Heart right ventricle (tissue), 16 donors: ENCODE measurements around the gene SUGCT. TPM values are rescaled to one million over a fixed set of nuclear protein-coding genes. Genes with fewer than 3 reads are reported as not detected.
A peak's percentile ranks its signal among the peaks of the same experiment; 100 is the strongest.

Source experiments
- ATAC-seq, 8 donors: fragments of 200-7000 bp; cut with Tn5 transposase; one replicate each; pipeline ENCODE4 v1.9.1; 2020; ENCODE audit warnings: mild to moderate bottlenecking in 8 of 8, moderate library complexity in 8 of 8, moderate number of reproducible peaks in 1 of 8
- DNase-seq, 2 donors: peaks; one replicate each; pipeline ENCODE4 v3.0.0-alpha.2; 2020
- H3K27ac ChIP-seq, 10 donors: fragments of 200-600 bp; sonication (generic) in 2 of 10; one replicate each; pipeline versions ENCODE4 v1.5.0 to v1.8.0; 2020 to 2022; ENCODE audit warnings: mild to moderate bottlenecking in 3 of 10
- H3K27me3 ChIP-seq, 7 donors: fragments of 200-600 bp; one replicate each; pipeline ENCODE4 v1.8.0; 2021 to 2022; ENCODE audit warnings: mild to moderate bottlenecking in 2 of 7
- H3K36me3 ChIP-seq, 9 donors: fragments of 200-600 bp; sonication (generic) in 1 of 9; one replicate each; pipeline versions ENCODE4 v1.5.0 to v1.8.0; 2020 to 2022; ENCODE audit warnings: mild to moderate bottlenecking in 2 of 9
- H3K4me1 ChIP-seq, 9 donors: fragments of 200-600 bp; sonication (generic) in 1 of 9; one replicate each; pipeline versions ENCODE4 v1.5.0 to v1.8.0; 2020 to 2022; ENCODE audit warnings: mild to moderate bottlenecking in 4 of 9
- H3K4me3 ChIP-seq, 10 donors: fragments of 200-600 bp; sonication (generic) in 2 of 10; one replicate each; pipeline versions ENCODE4 v1.5.0 to v1.8.0; 2020 to 2022; ENCODE audit warnings: mild to moderate bottlenecking in 7 of 10, moderate library complexity in 2 of 10
- H3K9me3 ChIP-seq, 11 donors: fragments of 200-600 bp in 10 of 11; sonication (generic) in 2 of 11; one replicate each; pipeline versions ENCODE4 v1.5.0 to v1.8.0; 2013 to 2022; ENCODE audit warnings: mild to moderate bottlenecking in 2 of 11, control low read depth in 1 of 11, moderate library complexity in 1 of 11
- WGBS, 2 donors: extraction: QIAGEN DNeasy Blood & Tissue Kit; methylation state at CpG; one replicate each; pipeline ENCODE4 v1.1.7; 2013; ENCODE audit warnings: inconsistent platforms in 1 of 2; 5-methylcytosine and 5-hydroxymethylcytosine counted together
- intact Hi-C, 10 donors: fragments of 100-400 bp; cut with DNase I; formaldehyde crosslinking; loops; one replicate each; pipeline versions ENCODE4 v1.11.1 to v1.14.2; 2022
- polyA plus RNA-seq, 2 donors: library from polyadenylated mRNA; stranded (reverse); fragments of 200-250 nt; gene quantifications; one replicate each; pipeline ENCODE4 v1.2.3, GENCODE V29; 2013
- total RNA-seq, 10 donors: library from RNA; stranded (reverse); fragmentation: NEBNext Ultra II Directional in 3 of 10; extraction: Animal tissue kit (Norgen Biotek cat#: 25700) in 3 of 10; gene quantifications; one replicate each; pipeline versions ENCODE4 v1.2.1 to v1.2.4, GENCODE V29; 2021 to 2023
- TF ChIP-seq, protein P1 (sequence below), 9 donors: fragments of 200-600 bp; sonication (generic) in 2 of 9; IDR thresholded peaks; one replicate each; pipeline versions ENCODE4 v1.5.0 to v1.8.0; 2021 to 2022; ENCODE audit warnings: antibody characterized with exemption in 9 of 9, mild to moderate bottlenecking in 5 of 9, moderate library complexity in 1 of 9
- donor health status: Arrhythmogenic right ventricular cardiomyopathy.
- donor health status: ischemic (EF 13 %, LVEDD 7.1; RV severe dilation, severe dysfunction).
- donor health status: healthy with polysubstance abuse.
- donor health status: DM: no; HTN: yes; CAD: no.
- donor health status: DM: no; HTN: no; CAD: no.
- donor health status: ischemic (EF 25% LVEDD 6.9; RV normal size, moderate dysfunction).
- donor health status: ischemic (EF 25% LVEDD 5.7; RV mildly dilated, moderate dysfunction).
- donor health status: healthy.
- donor health status: DM: yes; HTN: yes; CAD: no.
- donor health status: Ischemic cardiomyopathy.
- donor health status: ischemic (EF 35%, LVEDD 5.7; RV mildly dilated, moderate dysfunction).
- donor health status: nonischemic (EF 11% LVEDD 7.7; RV severe dilation, severe dysfunction).
- donor health status: DM: yes; HTN: yes; CAD: no.
- donor health status: PGD.
- donor health status: ischemic (EF 29% LVEDD 5.4; RV normal size, mild dysfunction).
- donor health status: nonischemic (EF 23%, LVEDD 6.1; RV moderate dilation, normal function).

Gene SUGCT
- total and polyA plus RNA-seq, 12 donors = 1.2 to 8.1 (median 6.1) TPM

DNA sequence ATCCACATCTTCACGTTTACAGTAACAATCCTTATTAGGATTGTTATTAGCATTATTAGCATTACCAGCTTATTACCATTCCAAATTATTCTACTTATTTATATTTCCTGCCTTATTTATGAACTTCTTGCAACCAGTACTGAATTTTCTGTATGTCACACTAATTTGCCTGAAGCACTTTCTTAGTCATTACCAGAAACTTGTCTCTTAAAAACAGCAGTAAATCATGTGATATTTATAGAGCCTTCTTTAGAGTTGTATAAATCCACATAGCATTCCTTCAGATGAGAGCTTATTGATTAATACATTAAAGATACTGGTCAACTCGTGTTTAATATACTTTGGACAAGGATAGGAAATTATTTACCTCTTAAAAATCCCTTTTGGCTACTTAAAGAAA is 618.6 kb downstream of the SUGCT start:
- TF ChIP-seq, protein P1, sequence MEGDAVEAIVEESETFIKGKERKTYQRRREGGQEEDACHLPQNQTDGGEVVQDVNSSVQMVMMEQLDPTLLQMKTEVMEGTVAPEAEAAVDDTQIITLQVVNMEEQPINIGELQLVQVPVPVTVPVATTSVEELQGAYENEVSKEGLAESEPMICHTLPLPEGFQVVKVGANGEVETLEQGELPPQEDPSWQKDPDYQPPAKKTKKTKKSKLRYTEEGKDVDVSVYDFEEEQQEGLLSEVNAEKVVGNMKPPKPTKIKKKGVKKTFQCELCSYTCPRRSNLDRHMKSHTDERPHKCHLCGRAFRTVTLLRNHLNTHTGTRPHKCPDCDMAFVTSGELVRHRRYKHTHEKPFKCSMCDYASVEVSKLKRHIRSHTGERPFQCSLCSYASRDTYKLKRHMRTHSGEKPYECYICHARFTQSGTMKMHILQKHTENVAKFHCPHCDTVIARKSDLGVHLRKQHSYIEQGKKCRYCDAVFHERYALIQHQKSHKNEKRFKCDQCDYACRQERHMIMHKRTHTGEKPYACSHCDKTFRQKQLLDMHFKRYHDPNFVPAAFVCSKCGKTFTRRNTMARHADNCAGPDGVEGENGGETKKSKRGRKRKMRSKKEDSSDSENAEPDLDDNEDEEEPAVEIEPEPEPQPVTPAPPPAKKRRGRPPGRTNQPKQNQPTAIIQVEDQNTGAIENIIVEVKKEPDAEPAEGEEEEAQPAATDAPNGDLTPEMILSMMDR (IDR thresholded peaks at IDR 0.05) = no peak
- WGBS, 2 donors = 84 to 85% methylated on average over 2 of the region's 2 CpGs

GRCh38 chr7:40755438-40755837 is 620.6 kb downstream of the SUGCT start:
- H3K27ac ChIP-seq = no peak overlapping the region
- no peaks in the 10 kb centered on the region for H3K36me3 ChIP-seq
- H3K4me3 ChIP-seq = no peak overlapping the region
- WGBS, 2 donors = 59 to 72% methylated on average over 2 of the region's 2 CpGs
- DNase-seq (no peak), ATAC-seq (peak in 3 of 8 donors; percentile 44 to 77 (median 57))
- intact Hi-C loops = no loop called here
- TF ChIP-seq, protein P1 (IDR thresholded peaks at IDR 0.05) = no peak
- peaks cover 0 to 3% (median 0%) of the 10 kb centered on the region in 9 donors for H3K4me1 ChIP-seq
- no peaks in the 10 kb centered on the region for H3K27me3 ChIP-seq
- H3K9me3 ChIP-seq = no peaks in the 10 kb centered on the region

More for the DNA sequence above, 618.6 kb downstream of the SUGCT start:
- Histone ChIP-seq H3K36me3 (no peaks in the 10 kb centered on the region), H3K4me3 (no peak overlapping the region), H3K27ac (no peak overlapping the region), H3K4me1 (peaks cover 0 to 3% (median 0%) of the 10 kb centered on the region in 9 donors), H3K27me3 (no peaks in the 10 kb centered on the region), H3K9me3 (no peaks in the 10 kb centered on the region)
- intact Hi-C loops = no loop called here
- DNase-seq (no peak), ATAC-seq (no peak)

DNA sequence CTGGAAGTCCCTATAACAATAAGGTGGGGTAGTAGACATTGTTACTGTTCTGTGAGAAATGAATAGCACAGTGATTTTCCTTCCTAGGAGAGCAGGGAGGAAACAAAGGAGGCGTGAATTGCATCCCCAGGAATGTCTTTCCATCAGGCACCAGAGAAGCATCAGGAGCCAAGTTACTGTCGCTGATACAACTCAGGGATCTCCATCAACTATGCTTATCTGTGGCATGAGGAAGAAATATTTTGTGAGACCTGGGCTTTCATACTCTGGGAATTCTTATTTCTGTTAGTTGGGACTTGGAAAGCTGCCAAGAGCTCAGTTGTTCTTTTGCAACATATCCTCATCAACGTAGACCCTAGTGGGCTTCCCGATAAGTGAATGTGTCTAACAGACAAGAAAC is 622.3 kb downstream of the SUGCT start:
- intact Hi-C loops = no loop called here
- DNase-seq (no peak), ATAC-seq (no peak)
- 66 to 68% methylated on average over 4 of the region's 4 CpGs for WGBS, 2 donors
- no peaks in the 10 kb centered on the region for H3K27me3 ChIP-seq
- no peaks in the 10 kb centered on the region for H3K9me3 ChIP-seq
- H3K27ac ChIP-seq = no peak overlapping the region
- peaks cover 0 to 3% (median 0%) of the 10 kb centered on the region in 9 donors for H3K4me1 ChIP-seq
- TF ChIP-seq, protein P1 (IDR thresholded peaks at IDR 0.05) = no peak
- no peaks in the 10 kb centered on the region for H3K36me3 ChIP-seq
- H3K4me3 ChIP-seq = no peak overlapping the region

DNA sequence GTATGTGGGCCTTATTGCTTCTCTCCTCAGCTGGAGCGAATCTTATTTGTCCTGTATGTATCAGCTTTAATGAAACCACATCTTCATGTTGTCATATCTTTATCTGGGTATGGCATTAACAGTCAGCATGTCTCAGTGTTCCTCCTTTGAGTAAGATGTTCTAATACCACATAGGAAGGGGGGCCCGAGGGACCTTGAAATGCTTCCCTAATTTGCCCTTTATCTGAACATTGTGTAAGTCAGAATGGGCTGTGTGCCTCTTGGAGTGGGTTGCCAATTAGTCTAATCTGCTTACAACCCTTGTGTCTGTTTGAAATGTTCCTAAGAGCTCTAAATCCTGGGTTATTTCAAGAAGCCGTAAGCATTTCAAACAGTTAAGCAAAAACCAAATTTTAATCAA is 623.8 kb downstream of the SUGCT start:
- Histone ChIP-seq H3K4me3 (no peak overlapping the region), H3K27me3 (no peaks in the 10 kb centered on the region), H3K9me3 (no peaks in the 10 kb centered on the region), H3K27ac (no peak overlapping the region), H3K36me3 (no peaks in the 10 kb centered on the region), H3K4me1 (peaks cover 0 to 4% (median 0%) of the 10 kb centered on the region in 9 donors)
- TF ChIP-seq, protein P1 (IDR thresholded peaks at IDR 0.05) = no peak
- intact Hi-C loops = no loop called here
- WGBS, 2 donors = 83 to 90% methylated on average over 3 of the region's 3 CpGs
- ATAC-seq = no peak
- no peak for DNase-seq
